ENCODE results near the gene RBFOX1.

GRCh38 chr16:7332611-7333010 lies at the start of gene RBFOX1:
- TF ChIP-seq EZH2 (IDR thresholded peaks at IDR 0.05) = no peak
- no peak for TF ChIP-seq POLR2AphosphoS5 (IDR thresholded peaks at IDR 0.05; ENCODE audit: borderline replicate concordance, low read depth, low read length)
